Daoy (cell line): Measurements from ENCODE around the gene UNC79. TPM values are rescaled to one million over a fixed set of nuclear protein-coding genes. Genes with fewer than 3 reads are reported as not detected.

Experiments used
- DNase-seq: peaks from one replicate; pipeline ENCODE4 v3.0.0-alpha.2; 2015; ENCODE audit warnings: low read depth
- total RNA-seq: library from RNA; depleted of rRNA; stranded (reverse); fragments of >200 nt; shearing (Covaris generic); gene quantifications from 2 replicates; pipeline ENCODE4 v1.2.3, GENCODE V29; 2014

Gene UNC79
- total RNA-seq, 1 experiment from 2014 or later, result not detected

DNA sequence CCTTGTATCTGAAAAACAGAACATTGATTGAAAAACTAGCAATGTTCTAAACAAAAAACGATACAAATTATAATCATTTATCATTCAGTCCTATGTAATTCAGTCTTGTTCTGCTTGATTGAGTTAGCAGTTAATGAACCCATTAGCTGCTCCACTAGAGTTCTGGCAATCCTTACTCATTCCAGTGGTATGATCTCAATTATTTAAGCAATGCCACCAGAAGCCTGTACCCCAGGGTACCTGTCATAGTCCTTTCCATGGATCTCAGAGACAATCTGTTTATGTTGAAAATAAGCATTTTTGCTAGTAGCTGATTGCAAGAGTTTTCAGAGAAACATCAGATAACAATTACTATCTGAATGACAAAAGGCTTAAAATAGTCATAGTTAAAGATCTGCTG lies 115.9 kb downstream of the UNC79 start:
- DNase-seq, result no peak

DNA sequence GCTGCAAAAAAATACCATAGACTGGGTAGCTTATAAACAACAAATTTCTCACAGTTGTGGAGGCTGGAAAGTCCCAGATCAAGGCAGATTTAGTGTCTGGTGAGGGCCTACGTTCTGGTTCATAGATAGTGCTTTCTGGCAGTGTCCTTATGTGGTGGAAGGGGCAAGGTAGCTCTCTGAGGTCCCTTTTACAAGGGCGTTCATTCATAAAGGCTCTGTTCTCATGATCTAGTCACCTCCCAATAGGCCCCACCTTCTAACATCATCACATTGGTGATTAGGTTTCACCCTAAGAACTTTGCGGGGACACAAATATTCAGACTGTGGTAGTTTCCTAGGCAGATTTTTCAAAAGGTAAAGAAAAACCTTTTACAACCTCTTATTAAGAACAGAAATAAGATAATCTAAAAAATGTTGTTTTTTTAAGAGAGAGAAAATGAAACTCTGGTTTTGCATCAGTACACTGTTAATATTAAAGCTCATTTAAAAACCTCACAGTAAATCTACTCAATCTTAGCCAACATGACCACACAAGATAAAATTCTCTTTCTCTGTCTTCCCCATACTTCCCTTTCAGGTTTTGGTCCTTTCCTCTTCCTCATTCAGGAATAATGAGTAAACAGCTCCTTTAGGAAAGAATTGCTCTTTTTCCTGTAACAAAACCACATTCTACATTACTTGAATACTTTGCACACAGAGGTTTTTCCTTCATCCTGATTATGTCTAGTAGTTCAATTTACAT lies 117.5 kb downstream of the UNC79 start:
- DNase-seq, result no peak

DNA sequence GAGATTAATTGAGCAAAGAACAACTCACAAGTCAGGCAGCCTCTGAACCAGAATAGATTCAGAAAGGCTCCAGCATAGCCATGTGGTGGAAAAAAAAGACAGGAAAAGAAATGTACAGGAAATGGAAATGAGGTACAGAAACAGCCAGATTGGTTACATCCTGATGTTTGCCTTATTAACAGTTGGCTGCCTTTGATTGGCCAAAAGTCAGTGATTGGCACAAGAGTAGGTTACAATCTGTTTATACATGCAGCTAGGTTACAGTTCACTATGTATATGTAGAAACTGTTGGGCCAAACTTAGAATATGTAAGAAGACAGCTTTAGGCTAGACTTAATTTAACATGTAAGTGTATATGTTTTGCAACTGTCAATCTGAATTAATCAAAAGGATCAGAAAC lies 118.9 kb downstream of the UNC79 start:
- DNase-seq, result no peak

DNA sequence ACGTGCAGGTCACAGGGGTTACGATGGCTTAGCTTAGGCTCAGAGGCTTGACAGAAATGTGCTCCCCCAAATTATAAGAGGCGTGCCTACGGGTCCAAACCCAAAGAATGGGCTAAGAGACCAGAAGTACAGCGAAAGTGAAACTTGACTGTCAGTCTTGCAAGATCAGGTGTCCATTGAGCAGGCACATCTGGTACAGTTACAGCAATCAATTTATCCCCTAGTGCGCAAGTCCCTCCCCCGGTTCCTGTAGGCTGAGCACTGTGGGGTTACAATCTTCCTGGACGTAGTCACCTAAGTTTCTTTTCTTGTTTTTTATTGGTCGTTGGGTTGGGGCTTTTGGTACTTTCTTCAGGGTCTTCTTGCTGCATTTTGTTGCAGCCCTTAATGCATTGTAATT lies 134.2 kb downstream of the UNC79 start:
- peak; percentile 15 for DNase-seq

DNA sequence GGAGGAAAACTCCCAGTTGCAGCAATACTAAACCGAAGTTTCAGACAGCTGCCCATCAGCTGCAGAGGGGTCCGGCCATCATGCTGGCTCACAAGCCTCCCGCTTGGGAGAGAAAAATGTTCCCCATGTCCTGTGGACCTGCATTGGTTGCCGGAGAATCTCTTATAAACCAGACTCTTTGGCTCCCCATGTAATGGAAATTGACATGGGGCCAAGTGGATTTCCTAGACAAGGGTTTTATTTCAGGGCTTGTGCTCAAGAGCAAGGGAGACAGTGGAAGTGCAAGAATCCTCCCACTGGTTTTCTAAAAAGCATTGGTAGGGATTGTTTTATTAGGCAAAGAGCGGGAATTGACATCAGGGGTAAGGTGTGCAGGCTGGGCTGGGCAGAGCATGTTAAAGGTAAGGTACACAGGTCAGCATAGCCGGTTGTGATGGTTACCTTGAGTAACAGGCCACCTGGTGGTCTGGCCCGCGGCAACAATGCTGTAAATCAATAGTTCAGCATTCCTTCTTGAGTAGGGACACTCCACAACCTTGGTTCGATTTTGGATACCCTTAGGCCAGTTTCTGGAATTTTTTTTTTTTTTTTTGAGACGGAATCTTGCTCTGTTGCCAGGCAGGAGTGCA lies 135.4 kb downstream of the UNC79 start:
- no peak for DNase-seq

DNA sequence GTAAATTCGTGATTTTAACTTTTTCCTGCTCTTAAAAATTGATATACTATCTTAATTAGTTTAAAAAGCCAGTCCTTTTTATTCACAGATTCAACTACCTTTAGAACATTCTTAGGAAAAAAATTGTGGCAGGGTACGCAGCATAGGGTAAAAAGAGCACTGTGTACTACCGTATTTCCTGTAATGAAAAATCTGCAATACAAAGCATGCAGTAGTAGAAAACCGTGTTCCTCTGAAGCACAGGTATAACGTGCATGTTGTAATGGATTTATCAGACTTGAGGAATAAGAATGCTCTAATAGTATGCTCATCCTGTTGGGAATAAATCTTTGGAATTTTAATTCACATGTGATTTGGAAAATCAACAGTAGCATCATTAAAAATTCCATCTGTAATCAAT lies 140.5 kb downstream of the UNC79 start:
- no peak for DNase-seq

DNA sequence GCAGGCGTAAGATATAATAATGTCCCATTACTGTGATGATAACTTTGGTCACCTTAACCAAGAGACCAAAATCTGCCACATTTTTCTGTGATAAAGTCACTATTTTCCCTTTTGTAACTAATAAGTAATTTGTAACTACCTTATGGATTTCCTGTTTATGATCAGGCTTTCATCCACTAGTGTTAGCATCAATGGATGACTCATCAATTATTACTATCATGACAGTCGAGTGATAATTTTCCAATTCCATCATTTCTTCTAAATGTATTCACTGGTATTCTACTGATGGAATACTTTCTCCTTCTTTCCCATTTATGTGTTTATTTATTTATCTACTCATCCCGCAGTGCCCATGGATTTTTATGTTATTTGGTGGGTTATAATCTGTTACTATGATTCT lies 148.4 kb downstream of the UNC79 start:
- no peak for DNase-seq

DNA sequence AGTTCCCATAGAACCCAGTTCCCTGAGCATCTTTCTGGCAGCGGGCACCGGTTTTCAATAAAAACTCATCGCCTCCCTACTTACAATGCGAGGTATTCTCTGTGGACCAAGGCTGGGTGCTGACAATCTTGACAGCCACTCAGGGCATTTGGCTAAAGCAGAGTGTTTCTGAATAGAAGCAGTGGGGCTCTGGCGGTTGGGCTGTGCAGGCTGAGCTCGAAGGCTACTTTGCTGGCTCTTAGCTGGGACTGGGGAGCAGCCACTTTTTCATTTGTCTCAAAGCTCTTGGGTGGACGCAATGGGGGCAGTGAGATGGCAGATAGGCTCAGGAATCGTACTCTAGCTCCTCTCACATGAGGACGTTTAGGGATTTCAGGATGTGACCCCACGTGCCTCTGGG lies 151.8 kb downstream of the UNC79 start:
- DNase-seq, result no peak

DNA sequence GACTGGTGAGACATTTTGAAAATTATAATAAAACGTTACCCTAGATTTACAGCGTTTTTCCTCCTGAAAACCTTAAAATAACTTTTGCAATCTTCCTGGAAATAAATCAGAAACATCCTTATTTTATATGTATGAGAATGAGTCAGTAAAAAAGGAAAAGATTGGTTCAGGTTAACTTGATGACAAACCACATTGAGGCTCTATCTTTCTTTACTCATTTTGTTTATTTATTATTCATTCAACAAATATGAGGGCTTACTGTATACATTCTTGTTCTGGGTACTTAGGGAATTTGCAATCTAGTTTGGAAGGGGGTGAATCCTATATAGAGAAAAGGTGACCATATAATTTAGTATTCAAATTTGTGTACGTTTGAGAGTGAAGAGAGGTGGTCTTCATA lies 156.6 kb downstream of the UNC79 start:
- DNase-seq, result no peak

DNA sequence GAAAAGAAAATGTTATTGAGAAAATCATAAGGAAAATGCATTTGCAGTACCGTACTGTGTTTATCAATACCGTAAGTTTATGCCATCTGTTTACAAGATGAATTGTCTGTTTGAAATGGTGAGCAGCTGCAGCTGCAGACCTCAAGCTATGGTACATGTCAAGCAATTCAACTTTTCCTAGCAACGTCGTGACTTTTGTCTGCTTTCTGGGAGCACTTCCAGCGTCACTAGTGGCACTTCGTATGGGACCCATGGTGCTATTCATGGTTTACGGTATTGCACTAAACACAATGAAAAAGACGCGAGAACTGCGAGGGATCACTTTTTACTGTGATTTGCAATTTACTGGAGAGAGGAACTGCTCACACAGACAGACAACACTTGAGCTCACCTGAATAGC lies 160.8 kb downstream of the UNC79 start:
- no peak for DNase-seq

DNA sequence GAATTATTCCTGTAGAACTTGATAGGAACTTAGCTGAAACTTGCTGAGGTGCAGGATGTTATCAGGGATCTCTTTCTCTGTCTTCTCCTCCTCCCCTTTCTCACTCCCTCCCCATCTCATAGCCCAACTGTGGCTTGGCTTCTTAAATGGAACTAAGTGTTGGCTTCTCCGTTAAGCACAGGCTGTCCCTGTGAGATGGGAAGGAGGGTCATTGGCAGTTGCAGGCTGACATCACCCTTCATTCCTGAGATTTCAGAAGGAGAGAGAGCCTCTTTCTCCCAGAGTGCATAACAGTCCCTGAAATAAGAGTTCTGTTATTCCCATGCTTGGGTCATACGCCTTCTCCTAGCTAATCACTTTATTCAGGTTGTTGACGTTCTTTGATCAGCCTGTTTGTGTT lies 162.0 kb downstream of the UNC79 start:
- DNase-seq, result no peak

DNA sequence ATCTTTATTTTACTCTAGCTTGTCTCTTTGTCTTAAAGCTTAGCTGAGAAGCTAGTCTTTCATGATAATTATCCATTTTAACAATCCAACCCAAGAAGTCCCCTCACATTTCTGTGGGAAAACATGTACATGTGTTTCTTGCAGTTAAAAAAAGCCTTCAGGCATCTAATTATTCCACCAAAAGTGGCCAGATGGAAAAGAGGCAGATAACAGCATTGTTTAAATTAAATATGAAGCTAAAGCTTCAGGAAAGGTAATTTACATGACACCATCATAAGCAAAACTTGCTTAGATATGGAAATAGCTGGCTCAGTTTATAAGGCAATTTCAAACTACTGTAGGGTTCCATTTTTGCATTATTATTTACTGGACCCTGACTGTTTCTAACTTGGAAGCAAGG lies 175.4 kb downstream of the UNC79 start:
- DNase-seq, result no peak

DNA sequence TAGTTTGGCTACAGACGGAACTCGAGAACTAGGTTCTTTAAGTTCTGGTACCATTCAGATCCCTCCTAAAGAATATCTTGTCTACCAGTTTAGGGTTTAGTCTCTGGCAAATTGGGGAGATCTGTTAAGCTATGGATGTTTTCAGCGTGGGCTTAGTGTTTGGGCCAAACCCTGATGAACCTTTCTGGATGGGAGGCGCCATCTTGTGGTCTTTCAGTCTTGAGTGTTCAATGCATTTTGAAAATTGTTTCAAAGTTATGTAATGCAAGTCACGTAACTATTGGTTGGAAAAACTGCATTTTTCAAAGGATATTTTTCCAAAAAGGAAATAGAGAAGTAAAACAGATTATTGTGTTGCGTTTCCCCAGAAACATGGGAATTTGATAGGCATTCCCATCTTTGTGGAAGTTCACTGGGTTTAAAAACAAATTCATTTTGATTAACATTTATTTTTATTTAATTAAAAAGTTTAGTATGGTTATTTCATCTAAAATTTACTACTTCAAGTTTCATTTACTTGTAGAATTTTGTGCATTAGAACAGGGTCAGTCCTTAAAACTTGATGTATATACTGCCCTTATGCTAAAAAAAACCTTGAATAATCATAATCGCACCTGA lies 188.5 kb downstream of the UNC79 start:
- DNase-seq, result peak; percentile 57

DNA sequence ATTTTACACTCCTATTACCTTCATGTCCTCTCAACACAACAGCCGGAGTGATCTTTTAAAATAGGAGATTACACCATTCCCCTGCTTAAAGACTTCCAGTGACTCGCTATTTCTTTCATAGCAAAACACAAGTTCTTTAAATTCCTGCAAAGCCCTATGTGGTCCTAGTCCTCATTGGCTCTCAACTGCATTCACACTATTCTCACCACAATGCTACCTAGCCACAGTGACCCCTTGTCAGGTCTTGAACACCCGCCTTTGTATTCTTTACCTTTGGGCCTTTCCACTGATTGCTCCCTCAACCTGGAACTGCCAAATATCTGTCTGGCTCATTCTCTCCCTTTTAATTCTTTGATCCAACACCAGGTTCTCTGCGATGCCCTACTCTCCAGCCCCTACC lies 197.3 kb downstream of the UNC79 start:
- no peak for DNase-seq

DNA sequence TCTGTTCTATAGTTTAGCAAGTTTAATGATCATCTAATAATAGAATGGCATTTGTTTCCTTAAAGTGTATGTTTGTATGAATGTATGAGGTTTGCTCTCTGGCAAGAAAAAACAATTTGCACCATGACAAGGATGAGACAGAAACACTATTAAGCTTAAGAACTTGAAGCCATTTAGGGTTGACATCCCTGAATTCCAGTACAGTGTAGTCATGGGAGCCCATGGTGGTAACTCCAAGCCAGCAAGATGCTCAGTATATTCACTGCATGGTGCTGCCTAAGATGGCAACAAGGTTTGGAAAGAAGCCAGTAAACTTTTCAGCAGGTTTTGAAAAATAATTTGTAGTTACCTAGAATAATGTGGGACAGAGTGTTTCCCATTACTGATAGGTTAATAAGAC lies 198.9 kb downstream of the UNC79 start:
- no peak for DNase-seq

DNA sequence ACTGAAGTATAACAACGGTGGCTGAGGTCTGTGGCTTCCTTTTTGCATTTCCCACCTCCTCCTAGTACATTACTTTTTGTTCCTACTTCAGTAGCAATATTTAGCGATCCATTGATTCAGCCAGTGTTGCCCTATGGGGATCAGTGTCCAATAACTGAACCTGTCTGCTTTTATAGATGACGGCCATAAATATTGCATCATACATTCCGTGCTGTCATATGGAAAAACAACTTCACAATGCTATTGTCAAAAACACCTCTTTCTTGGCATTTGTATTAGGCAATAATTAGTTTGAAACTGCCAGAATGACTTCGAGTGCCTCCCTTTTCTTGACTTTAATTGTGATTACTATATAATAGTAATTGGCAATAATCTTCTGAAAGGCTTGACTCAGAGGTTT lies 208.1 kb downstream of the UNC79 start:
- DNase-seq, result no peak

DNA sequence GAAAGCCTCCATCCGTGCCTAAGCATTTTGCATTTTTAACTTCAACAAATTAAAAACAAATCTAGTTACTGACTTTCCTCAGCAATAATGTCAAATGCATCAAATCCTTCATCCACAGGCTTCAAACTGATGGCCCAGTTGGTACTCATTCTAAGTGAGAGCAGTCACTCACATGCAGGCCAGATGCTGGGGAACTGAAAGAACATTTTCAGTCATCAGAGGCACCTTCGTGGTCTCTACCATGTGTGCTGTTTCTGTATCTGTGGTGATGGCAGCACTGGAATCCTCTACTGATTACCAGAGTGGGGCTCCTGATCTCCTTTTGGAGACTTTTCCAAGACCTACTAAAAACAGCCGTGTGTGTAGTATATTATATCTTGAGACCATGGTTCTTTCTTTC lies 212.4 kb downstream of the UNC79 start:
- no peak for DNase-seq

DNA sequence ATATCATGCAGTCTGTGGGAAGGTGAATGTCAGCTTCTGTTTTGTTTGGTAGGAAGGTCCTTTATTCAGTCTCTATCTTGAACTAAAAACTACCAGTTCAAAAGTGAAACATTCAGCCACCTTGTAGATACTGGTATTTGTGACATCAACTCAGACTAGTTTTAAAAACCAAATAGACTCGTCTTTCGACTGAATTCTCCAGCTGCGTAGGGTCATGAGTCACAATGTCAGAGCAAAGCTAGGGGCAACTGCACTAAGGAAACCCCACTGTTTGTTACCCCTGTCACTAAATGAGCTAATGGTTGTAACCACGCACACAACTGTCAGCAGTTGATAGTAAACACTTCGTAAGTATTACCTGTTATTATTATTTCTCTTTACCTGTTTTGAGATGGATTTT lies 212.9 kb downstream of the UNC79 start:
- no peak for DNase-seq

DNA sequence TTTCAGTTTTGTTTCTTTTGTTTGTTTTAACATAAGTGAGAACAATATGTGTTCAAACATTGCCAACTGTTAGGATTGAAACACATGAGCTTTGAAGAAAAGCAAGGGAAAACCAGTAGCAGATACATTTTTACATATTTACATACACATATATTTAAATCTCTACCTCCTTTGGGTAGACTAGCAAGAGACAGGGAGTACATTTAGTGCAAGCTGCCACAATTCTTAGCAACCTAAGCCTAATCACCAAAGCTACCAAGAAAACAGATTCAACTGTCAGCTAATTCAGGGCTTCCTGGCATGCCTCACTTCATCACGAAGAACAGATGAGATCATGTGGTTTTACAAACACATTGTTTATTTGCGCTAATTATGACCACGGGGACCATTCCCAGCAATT lies 214.5 kb downstream of the UNC79 start:
- no peak for DNase-seq

DNA sequence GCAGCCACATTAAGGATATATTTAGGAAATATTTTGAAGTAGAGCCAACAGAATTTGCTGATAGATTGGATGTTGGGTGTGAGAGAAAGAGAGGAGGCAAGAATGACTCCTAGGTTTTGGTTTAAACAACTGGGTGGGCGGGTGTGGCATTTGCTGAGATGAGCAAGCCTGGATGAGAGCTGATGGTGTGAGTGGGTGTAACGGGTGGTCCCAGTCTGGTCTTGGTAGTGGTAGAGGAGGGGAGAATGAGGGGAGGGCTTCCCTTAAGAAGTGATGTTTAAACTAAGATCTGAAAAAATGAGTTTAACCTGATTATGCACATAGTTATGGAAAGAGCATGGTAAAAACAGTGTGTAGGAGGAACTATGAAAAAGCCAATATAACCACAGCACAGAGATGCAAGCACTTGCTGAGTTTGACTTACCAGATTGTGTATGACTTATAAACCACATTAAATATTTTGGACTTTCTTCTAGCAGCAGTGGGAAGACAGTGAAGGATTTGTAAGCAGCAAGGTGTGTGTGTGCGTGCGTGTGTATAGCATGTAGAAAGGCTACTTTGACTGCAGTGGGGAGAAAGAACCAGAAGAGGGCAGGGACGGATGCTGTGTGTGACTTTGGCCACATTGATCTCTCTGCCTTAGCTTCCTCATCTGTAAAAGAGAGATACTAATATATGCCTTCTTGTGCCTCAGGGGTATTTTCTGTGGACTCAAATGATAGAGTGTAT lies 217.9 kb downstream of the UNC79 start:
- peak; percentile 26 for DNase-seq

DNA sequence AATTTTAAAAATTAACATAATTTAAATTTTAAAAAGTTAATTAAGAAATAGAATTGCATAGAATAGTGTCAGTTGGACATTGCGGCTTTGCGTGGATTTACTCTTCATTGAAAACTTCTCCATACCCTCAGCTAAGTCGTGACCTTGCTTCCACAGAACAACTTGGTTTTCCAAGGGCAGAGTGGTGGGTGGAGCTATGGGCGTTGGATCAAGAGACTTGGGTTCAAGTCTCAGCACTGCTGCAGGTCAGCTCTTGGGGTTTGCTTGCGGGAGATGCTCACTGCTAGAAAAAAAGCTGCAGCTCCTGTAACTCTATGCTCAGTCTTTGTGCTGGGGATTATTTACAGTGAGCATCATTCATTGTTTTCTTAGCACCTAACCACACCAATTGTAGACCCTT lies 223.9 kb downstream of the UNC79 start:
- DNase-seq, result no peak

DNA sequence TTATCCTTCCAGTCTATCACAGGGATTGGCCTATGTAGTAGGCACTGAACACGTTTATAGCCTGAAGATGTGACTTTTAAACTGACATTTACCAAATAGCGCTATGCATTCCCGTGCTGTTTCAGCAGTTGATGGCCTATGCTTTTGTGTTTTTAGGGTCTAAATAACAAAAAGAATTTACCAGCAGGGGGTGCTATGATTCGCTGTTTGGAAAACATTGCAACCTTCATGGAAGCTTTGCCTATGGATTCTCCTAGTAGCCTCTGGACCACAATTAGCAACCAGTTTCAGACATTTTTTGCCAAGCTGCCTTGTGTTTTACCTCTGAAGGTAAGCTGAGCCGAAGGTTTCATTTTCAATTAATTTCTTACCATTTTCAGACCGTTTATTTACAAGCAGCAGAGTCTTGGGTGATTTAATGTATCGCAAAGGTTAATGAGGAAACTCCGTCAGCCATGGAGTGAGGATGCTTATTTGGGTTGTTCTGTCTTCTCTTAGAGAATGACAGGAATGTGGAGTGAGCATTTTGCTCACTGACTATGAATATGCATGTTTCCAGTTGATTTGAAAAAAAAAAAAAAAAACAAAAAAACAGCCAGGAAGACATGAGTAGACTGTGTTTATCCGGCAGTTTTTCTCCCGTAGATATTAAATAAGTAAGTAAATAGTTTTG lies 224.5 kb downstream of the UNC79 start:
- DNase-seq, result peak; percentile 52
